SK-N-SH treated with all-trans-retinoic acid at 6 μM for 48 hours (cell line): ENCODE results near the gene NFAM1.
A peak's percentile ranks its signal among the peaks of the same experiment; 100 is the strongest.

ENCODE experiments used
- ATAC-seq: fragments of 200-7000 bp; cut with Tn5 transposase; 3 replicates; pipeline ENCODE4 v1.9.1; 2020; ENCODE audit warnings: mild to moderate bottlenecking, moderate library complexity
- ARNTL ChIP-seq: fragments of 450-650 bp; formaldehyde crosslinking; IDR thresholded peaks from 2 replicates; pipeline ENCODE4 v1.5.0; 2020; ENCODE audit warnings: low read depth, mild to moderate bottlenecking, moderate library complexity, borderline replicate concordance
- BACH2 ChIP-seq: fragments of 250-450 bp; sonication (Bioruptor Pico); IDR thresholded peaks from 2 replicates; pipeline ENCODE4 v1.9.0; 2021; ENCODE audit warnings: mild to moderate bottlenecking, borderline replicate concordance
- CSDC2 ChIP-seq: fragments of 250-450 bp; sonication (Bioruptor Pico); IDR thresholded peaks from 2 replicates; pipeline ENCODE4 v1.5.0; 2020; ENCODE audit warnings: mild to moderate bottlenecking, moderate library complexity
- ESRRG ChIP-seq: fragments of 250-450 bp; sonication (Bioruptor Pico); IDR thresholded peaks from 2 replicates; pipeline ENCODE4 v1.6.1; 2021; ENCODE audit warnings: mild to moderate bottlenecking
- GLIS3 ChIP-seq: fragments of 250-450 bp; sonication (Bioruptor Pico); IDR thresholded peaks from 2 replicates; pipeline ENCODE4 v1.5.0; 2020; ENCODE audit warnings: mild to moderate bottlenecking, moderate library complexity
- ISL1 ChIP-seq: fragments of 250-450 bp; sonication (Bioruptor Pico); IDR thresholded peaks from 2 replicates; pipeline ENCODE4 v2.1.2; 2022; ENCODE audit warnings: mild to moderate bottlenecking, moderate library complexity
- OSR1 ChIP-seq: fragments of 250-450 bp; sonication (Bioruptor Pico); IDR thresholded peaks from 2 replicates; pipeline ENCODE4 v1.8.0; 2022; ENCODE audit warnings: moderate library complexity, mild to moderate bottlenecking, inconsistent platforms
- PPARA ChIP-seq: fragments of 250-450 bp; sonication (Bioruptor Pico); IDR thresholded peaks from 2 replicates; pipeline ENCODE4 v1.5.0; 2020; ENCODE audit warnings: mild to moderate bottlenecking, borderline replicate concordance
- RARB ChIP-seq: fragments of 250-450 bp; sonication (Bioruptor Pico); IDR thresholded peaks from 2 replicates; pipeline ENCODE4 v1.8.0; 2021; ENCODE audit warnings: mild to moderate bottlenecking, moderate library complexity
- SNAI2 ChIP-seq: fragments of 250-450 bp; sonication (Bioruptor Pico); IDR thresholded peaks from 2 replicates; pipeline ENCODE4 v1.5.0; 2020; ENCODE audit warnings: mild to moderate bottlenecking, moderate library complexity
- TCF4 ChIP-seq: fragments of 250-450 bp; sonication (Bioruptor Pico); IDR thresholded peaks from 2 replicates; pipeline ENCODE4 v1.8.0; 2021; ENCODE audit warnings: mild to moderate bottlenecking, moderate library complexity, borderline replicate concordance
- TOX ChIP-seq: fragments of 250-450 bp; sonication (Bioruptor Pico); IDR thresholded peaks from 2 replicates; pipeline ENCODE4 v1.8.0; 2021; ENCODE audit warnings: mild to moderate bottlenecking, moderate library complexity, borderline replicate concordance
- ZFP3 ChIP-seq: fragments of 250-450 bp; sonication (Bioruptor Pico); IDR thresholded peaks from 2 replicates; pipeline ENCODE4 v1.5.0; 2020; ENCODE audit warnings: mild to moderate bottlenecking, moderate library complexity
- ZFP30 ChIP-seq: fragments of 450-650 bp; formaldehyde crosslinking; IDR thresholded peaks from 2 replicates; pipeline ENCODE4 v1.5.0; 2022; ENCODE audit warnings: mild to moderate bottlenecking, moderate library complexity
- ZNF565 ChIP-seq: fragments of 450-650 bp; formaldehyde crosslinking; conservative IDR thresholded peaks from 2 replicates; pipeline ENCODE4 v1.5.0; 2020; ENCODE audit warnings: low read depth, mild to moderate bottlenecking, moderate library complexity
- ZNF70 ChIP-seq: fragments of 450-650 bp; formaldehyde crosslinking; IDR thresholded peaks from 2 replicates; pipeline ENCODE4 v1.5.0; 2020; ENCODE audit warnings: mild to moderate bottlenecking, moderate library complexity
- ZNF8 ChIP-seq: fragments of 450-650 bp; formaldehyde crosslinking; IDR thresholded peaks from 2 replicates; pipeline ENCODE4 v1.5.0; 2020; ENCODE audit warnings: mild to moderate bottlenecking, moderate library complexity
- TF ChIP-seq, protein P1 (sequence below): fragments of 250-450 bp; sonication (Bioruptor Pico); IDR thresholded peaks from 2 replicates; pipeline ENCODE4 v1.5.0; 2020; ENCODE audit warnings: mild to moderate bottlenecking, moderate library complexity
- TF ChIP-seq, protein P2 (sequence below): fragments of 250-450 bp; sonication (Bioruptor Pico); IDR thresholded peaks from 2 replicates; pipeline ENCODE4 v1.8.0; 2020; ENCODE audit warnings: mild to moderate bottlenecking, moderate library complexity, borderline replicate concordance
- TF ChIP-seq, protein P3 (sequence below): fragments of 250-450 bp; sonication (Bioruptor Pico); IDR thresholded peaks from 2 replicates; pipeline ENCODE4 v1.5.1; 2021; ENCODE audit warnings: mild to moderate bottlenecking, moderate library complexity
- TF ChIP-seq, protein P4 (sequence below): fragments of 250-450 bp; sonication (Bioruptor Pico); IDR thresholded peaks from 2 replicates; pipeline ENCODE4 v1.8.0; 2021; ENCODE audit warnings: low read depth, mild to moderate bottlenecking, moderate library complexity, borderline replicate concordance
- TF ChIP-seq, protein P5 (sequence below): fragments of 250-450 bp; sonication (Bioruptor Pico); IDR thresholded peaks from 2 replicates; pipeline ENCODE4 v1.5.1; 2020; ENCODE audit warnings: low read depth, mild to moderate bottlenecking, moderate library complexity

Gene NFAM1

DNA sequence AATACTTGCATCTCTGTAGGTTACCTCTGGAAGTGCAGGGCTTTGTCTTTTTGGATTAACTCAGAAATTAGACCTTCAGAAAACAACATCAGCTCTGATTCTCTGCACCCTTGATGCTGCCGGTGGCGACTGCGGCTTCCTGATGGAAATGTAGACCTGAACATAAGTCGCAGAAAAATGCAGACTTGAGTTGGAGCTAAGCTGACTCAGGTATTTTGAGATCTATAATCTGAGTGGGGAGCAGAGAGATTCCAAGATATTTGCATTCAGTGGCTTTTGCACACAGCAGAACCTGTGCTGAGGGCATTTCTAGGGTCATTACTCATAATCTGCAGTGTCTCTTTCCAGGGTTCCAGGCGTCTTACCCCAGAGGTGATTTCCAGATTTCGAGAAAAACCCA, 18.7 kb upstream of the NFAM1 start:
- TF ChIP-seq, protein P1, sequence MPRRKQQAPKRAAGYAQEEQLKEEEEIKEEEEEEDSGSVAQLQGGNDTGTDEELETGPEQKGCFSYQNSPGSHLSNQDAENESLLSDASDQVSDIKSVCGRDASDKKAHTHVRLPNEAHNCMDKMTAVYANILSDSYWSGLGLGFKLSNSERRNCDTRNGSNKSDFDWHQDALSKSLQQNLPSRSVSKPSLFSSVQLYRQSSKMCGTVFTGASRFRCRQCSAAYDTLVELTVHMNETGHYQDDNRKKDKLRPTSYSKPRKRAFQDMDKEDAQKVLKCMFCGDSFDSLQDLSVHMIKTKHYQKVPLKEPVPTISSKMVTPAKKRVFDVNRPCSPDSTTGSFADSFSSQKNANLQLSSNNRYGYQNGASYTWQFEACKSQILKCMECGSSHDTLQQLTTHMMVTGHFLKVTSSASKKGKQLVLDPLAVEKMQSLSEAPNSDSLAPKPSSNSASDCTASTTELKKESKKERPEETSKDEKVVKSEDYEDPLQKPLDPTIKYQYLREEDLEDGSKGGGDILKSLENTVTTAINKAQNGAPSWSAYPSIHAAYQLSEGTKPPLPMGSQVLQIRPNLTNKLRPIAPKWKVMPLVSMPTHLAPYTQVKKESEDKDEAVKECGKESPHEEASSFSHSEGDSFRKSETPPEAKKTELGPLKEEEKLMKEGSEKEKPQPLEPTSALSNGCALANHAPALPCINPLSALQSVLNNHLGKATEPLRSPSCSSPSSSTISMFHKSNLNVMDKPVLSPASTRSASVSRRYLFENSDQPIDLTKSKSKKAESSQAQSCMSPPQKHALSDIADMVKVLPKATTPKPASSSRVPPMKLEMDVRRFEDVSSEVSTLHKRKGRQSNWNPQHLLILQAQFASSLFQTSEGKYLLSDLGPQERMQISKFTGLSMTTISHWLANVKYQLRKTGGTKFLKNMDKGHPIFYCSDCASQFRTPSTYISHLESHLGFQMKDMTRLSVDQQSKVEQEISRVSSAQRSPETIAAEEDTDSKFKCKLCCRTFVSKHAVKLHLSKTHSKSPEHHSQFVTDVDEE (CRISPR knock-in tag), result no peak
- no peak for TF ChIP-seq ZNF70 (CRISPR knock-in tag)
- TF ChIP-seq ISL1 (CRISPR knock-in tag), result no peak
- no peak for TF ChIP-seq CSDC2
- TF ChIP-seq RARB (CRISPR knock-in tag), result no peak
- TF ChIP-seq, protein P2, sequence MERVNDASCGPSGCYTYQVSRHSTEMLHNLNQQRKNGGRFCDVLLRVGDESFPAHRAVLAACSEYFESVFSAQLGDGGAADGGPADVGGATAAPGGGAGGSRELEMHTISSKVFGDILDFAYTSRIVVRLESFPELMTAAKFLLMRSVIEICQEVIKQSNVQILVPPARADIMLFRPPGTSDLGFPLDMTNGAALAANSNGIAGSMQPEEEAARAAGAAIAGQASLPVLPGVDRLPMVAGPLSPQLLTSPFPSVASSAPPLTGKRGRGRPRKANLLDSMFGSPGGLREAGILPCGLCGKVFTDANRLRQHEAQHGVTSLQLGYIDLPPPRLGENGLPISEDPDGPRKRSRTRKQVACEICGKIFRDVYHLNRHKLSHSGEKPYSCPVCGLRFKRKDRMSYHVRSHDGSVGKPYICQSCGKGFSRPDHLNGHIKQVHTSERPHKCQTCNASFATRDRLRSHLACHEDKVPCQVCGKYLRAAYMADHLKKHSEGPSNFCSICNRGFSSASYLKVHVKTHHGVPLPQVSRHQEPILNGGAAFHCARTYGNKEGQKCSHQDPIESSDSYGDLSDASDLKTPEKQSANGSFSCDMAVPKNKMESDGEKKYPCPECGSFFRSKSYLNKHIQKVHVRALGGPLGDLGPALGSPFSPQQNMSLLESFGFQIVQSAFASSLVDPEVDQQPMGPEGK, result no peak
- TF ChIP-seq BACH2 (CRISPR knock-in tag), result no peak
- TF ChIP-seq TCF4, result no peak
- TF ChIP-seq, protein P3, sequence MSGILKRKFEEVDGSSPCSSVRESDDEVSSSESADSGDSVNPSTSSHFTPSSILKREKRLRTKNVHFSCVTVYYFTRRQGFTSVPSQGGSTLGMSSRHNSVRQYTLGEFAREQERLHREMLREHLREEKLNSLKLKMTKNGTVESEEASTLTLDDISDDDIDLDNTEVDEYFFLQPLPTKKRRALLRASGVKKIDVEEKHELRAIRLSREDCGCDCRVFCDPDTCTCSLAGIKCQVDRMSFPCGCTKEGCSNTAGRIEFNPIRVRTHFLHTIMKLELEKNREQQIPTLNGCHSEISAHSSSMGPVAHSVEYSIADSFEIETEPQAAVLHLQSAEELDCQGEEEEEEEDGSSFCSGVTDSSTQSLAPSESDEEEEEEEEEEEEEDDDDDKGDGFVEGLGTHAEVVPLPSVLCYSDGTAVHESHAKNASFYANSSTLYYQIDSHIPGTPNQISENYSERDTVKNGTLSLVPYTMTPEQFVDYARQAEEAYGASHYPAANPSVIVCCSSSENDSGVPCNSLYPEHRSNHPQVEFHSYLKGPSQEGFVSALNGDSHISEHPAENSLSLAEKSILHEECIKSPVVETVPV, result no peak
- TF ChIP-seq OSR1 (CRISPR knock-in tag), result no peak
- no peak for TF ChIP-seq ARNTL (CRISPR knock-in tag)
- TF ChIP-seq ZFP3 (CRISPR knock-in tag), result no peak
- TF ChIP-seq, protein P4, sequence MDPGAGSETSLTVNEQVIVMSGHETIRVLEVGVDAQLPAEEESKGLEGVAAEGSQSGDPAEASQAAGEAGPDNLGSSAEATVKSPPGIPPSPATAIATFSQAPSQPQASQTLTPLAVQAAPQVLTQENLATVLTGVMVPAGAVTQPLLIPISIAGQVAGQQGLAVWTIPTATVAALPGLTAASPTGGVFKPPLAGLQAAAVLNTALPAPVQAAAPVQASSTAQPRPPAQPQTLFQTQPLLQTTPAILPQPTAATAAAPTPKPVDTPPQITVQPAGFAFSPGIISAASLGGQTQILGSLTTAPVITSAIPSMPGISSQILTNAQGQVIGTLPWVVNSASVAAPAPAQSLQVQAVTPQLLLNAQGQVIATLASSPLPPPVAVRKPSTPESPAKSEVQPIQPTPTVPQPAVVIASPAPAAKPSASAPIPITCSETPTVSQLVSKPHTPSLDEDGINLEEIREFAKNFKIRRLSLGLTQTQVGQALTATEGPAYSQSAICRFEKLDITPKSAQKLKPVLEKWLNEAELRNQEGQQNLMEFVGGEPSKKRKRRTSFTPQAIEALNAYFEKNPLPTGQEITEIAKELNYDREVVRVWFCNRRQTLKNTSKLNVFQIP (CRISPR knock-in tag), result no peak
- TF ChIP-seq GLIS3 (CRISPR knock-in tag), result no peak
- TF ChIP-seq PPARA (CRISPR knock-in tag), result no peak
- no peak for TF ChIP-seq SNAI2
- TF ChIP-seq ZNF8 (CRISPR knock-in tag), result no peak
- TF ChIP-seq ESRRG, result no peak
- no peak for TF ChIP-seq ZFP30 (CRISPR knock-in tag)
- no peak for ATAC-seq

DNA sequence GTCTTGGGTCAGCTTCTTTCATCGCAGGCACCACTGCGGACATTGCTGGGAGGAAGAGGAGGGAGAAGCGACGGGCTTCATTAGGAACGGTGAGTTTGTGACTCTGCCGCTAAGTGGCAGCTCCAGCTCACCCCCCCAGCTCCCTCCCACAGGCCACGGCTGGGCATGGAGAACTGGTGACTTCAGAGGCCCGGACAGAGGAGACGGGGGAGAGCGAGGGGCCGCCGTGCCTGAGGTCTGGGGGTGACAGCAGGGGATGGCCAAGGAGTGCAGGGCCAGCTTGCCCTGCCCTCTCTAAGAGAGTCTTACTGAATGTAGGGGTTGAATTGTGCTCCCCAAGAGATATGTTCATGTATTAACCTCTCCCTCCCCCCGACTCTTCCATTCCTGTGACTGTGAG, 13.9 kb upstream of the NFAM1 start:
- no peak for ATAC-seq
- no peak for TF ChIP-seq CSDC2
- TF ChIP-seq, protein P1 (CRISPR knock-in tag), result no peak
- no peak for TF ChIP-seq ZNF8 (CRISPR knock-in tag)
- TF ChIP-seq ZFP30 (CRISPR knock-in tag), result no peak

DNA sequence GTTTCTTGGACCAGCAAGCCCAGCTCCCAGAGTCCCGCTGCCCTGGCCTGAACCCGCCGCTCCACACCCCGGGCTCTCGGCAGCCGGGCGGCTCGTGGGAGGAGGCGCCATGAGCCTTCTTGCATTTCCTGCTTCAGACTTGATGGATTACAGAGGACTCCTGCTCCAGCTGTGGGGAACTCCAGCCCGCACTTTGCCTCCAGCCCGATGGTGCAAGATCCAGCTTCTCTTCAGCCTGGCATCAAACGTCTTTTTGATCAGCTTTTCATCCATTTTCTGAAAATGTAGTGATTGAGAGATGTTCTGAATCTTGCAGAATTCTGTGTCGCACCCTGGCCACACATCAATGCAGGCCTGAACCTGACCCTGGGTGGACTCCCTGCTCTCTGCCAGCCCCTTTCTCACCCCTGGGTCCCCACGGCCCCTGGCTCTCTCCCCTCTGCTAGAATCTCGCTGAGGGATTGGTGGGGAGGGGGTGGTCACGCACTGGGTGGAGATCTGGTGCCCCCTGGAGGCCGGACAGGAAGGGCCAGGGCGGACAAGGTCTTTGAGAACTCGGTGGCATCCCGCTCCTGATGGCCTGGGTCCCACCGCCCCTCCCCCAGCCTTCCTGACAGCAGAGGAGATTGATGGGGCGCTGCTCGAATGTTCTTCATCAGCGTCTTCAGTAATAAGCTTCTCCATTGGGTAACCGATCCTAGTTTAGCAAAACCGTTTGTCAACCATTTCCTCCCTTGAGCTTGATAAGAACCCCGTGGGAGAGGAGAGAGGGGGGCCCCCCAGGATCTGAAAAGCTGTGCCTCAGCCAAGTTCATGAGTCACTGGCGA, 12.1 kb upstream of the NFAM1 start:
- ATAC-seq, result peak; percentile 90
- TF ChIP-seq TOX (CRISPR knock-in tag) (no peak), ZNF565 (CRISPR knock-in tag) (no peak), PPARA (CRISPR knock-in tag) (no peak)
- TF ChIP-seq, protein P5, sequence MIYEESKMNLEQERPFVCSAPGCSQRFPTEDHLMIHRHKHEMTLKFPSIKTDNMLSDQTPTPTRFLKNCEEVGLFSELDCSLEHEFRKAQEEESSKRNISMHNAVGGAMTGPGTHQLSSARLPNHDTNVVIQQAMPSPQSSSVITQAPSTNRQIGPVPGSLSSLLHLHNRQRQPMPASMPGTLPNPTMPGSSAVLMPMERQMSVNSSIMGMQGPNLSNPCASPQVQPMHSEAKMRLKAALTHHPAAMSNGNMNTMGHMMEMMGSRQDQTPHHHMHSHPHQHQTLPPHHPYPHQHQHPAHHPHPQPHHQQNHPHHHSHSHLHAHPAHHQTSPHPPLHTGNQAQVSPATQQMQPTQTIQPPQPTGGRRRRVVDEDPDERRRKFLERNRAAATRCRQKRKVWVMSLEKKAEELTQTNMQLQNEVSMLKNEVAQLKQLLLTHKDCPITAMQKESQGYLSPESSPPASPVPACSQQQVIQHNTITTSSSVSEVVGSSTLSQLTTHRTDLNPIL (CRISPR knock-in tag), result no peak
- TF ChIP-seq, protein P2, result no peak
